NCI-H446 (cell line): ENCODE measurements around the gene C9orf50.
"Not testable (repeated sequence)": the region's sequence is repeated elsewhere in the genome, so short reads cannot be mapped to it uniquely, and the experiment has no call there.

Experiments
- DNase-seq, 2 experiments: peaks; one replicate each; lab custom pipeline; 2025; lab: John Stamatoyannopoulos, UW

C9orf50 gene

GRCh38 chr9:129620669-129621295 is at the start of gene C9orf50:
Gene C9orf50 (minus strand): TSS chr9:129621101. CDS start chr9:129620574, 527 bp downstream.
- no peak for DNase-seq

GRCh38 chr9:129669946-129670345 is 49.0 kb upstream of the C9orf50 start:
- no peak for DNase-seq

GRCh38 chr9:129669141-129669718 is 48.3 kb upstream of the C9orf50 start:
- no peak for DNase-seq

- DNase-seq: no peak
These were observed 46.9 kb upstream of the C9orf50 start for GRCh38 chr9:129667850-129668249.

- no peak for DNase-seq
These were observed 46.5 kb upstream of the C9orf50 start for GRCh38 chr9:129667378-129667777.

GRCh38 chr9:129666575-129666974 is 45.7 kb upstream of the C9orf50 start:
- DNase-seq: no peak

GRCh38 chr9:129665814-129666520 is 45.1 kb upstream of the C9orf50 start:
- no peak for DNase-seq

- DNase-seq: no peak
These were observed 44.5 kb upstream of the C9orf50 start, which contains the start of gene PRRX2 for GRCh38 chr9:129665389-129665775. Gene PRRX2 (plus strand): TSS chr9:129665647. CDS start chr9:129665868, 221 bp downstream.

- no peak for DNase-seq
These were observed 44.0 kb upstream of the C9orf50 start for GRCh38 chr9:129664746-129665388.

GRCh38 chr9:129662239-129662638 is 41.3 kb upstream of the C9orf50 start:
- DNase-seq: not testable (repeated sequence)

- no peak for DNase-seq
These were observed 40.1 kb upstream of the C9orf50 start for GRCh38 chr9:129661029-129661428.

GRCh38 chr9:129656795-129657390 is 36.0 kb upstream of the C9orf50 start:
- DNase-seq: no peak

- no peak for DNase-seq
These were observed 34.8 kb upstream of the C9orf50 start for GRCh38 chr9:129655696-129656095.

GRCh38 chr9:129655154-129655553 is 34.3 kb upstream of the C9orf50 start:
- no peak for DNase-seq

- no peak for DNase-seq
These were observed 33.7 kb upstream of the C9orf50 start for GRCh38 chr9:129654554-129655040.

GRCh38 chr9:129653823-129654553 is 33.1 kb upstream of the C9orf50 start:
- DNase-seq: no peak

GRCh38 chr9:129650680-129651235 is 29.9 kb upstream of the C9orf50 start:
- no peak for DNase-seq

- DNase-seq: no peak
These were observed 29.1 kb upstream of the C9orf50 start for GRCh38 chr9:129649726-129650679.

- no peak for DNase-seq
These were observed 27.8 kb upstream of the C9orf50 start for GRCh38 chr9:129648764-129649115.
